NCI-H2227 treated with DMSO at 0.1 percent for 48 hours (cell line): ENCODE measurements around the gene PAX1.

Experiments used
- DNase-seq: peaks from one replicate; lab custom pipeline; 2025; lab: John Stamatoyannopoulos, UW

PAX1 gene

DNA sequence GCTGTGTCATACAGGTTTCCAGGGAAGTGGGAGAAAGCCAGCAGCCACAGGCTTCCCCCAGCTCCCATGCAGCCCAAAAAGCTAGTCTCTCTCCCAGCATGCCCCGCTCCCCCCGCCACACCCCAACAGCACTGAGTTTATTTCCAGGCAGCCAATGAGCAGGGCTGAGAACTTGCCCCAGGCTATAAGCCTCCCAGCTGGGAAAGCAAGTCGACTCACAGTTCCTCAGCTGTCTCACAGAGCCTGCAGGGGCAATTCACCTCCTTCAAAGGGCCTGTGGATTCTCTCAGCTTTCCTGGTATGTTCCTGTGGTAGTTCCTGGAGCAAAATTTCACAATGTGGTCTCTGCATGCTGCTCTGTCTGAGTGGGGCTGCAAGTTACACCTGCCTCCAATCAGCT is 34.2 kb downstream of the PAX1 start:
- no peak for DNase-seq

DNA sequence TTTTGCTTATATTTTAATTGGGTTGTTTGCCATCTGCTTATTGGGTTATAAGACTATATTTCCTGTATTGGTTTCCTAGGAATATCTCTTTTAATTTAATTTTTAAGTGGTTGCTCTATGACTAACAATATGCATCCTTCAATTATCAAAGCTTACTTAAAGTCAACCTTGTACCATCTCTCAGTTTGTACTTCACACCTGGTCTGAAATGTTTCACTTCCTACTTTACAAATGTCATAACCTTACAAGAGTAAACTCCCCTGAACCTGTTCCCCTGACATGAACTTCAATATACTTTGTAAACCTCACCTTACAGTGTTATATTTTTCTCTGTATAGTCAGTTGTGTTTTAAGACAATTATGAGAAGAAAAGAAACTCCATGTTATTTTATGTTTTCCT is 35.8 kb downstream of the PAX1 start:
- no peak for DNase-seq

DNA sequence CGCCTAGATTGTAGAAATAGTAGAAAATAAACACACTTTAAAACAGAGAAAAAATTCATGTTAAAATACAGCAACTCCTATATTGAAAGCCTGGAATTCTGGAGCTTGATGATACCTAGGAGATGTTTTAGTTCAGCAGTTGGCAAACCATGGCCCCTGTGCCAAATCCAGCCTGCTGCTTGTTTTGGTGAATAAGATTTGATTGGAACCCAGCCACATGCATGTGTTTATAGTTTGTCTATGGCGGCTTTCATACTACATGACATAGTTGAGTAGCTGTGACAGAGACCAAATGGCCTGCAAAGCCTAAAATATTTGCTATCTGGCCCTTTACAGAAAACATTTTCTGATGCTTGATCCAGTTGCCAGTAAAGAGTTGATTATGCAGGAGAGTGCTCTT is 57.2 kb downstream of the PAX1 start:
- no peak for DNase-seq

DNA sequence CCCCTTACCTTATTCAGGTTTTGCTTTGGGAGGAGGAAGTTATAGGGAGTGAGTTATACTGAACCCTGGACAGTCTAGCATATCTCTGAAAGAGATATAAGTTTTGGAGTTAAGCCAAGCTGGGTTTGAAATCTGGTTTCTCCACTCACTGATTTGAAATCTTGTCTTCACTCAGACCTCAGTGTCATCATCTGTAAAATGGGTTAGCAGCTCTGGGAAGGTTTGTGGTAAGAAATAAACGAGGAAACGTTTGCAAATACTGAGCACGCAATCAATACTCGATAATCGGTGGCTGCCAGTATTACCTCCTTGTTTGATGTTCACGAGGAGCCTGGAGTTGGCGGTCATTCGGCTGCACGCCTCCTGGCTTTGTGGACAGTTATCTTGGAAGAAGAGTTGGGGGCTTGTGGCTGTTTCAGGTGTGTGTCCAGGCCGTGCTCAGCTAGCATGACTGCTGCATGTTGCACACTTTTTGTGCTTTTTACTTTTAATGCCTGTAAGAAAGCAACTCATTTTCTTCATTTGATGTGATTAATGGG is 61.8 kb downstream of the PAX1 start:
- no peak for DNase-seq

DNA sequence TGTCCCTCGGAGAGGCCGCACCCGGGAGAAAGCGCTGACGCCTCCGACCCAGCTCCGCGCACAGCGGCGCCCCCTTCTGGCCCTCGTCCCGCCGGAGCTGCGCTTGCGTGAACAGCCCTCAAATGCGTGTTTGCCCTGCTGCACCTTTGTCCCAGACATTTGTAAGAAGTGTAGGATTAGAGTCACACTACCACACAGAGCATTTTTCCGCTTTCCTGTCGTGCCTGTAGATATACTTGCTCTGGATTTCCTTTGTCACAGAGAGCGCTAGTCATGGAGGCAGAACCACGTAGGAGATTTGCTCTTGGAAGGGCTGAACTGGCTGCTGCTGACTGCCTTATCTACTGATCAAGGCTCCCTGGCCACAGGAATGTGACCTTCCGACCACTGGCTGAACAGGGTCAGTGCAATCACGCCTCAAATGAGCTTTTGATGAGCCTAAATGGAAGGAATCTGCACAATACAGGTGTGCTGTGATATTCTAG is 62.3 kb downstream of the PAX1 start:
- no peak for DNase-seq
